GM23248 (cell line): ENCODE data around the gene DYRK1B.

ENCODE experiments used
- EZH2 ChIP-seq: fragments of 200-600 bp; sonication (generic); IDR thresholded peaks from 2 replicates; pipeline ENCODE4 v1.6.1; 2018; ENCODE audit warnings: antibody characterized with exemption, mild to moderate bottlenecking; ENCODE audit not compliant: insufficient read depth, poor library complexity, severe bottlenecking
- EZH2phosphoT487 ChIP-seq: fragments of 200-600 bp; sonication (generic); IDR thresholded peaks from 2 replicates; pipeline ENCODE4 v1.6.1; 2018; ENCODE audit warnings: antibody characterized with exemption, moderate library complexity, mild to moderate bottlenecking, low read depth; ENCODE audit not compliant: insufficient read depth

GRCh38 chr19:39833464-39834286, at the start of gene DYRK1B:
- TF ChIP-seq EZH2 (no peak), EZH2phosphoT487 (no peak)
